Heart right ventricle (tissue), 16 donors: Measurements from ENCODE around the gene ARL2. TPM values are rescaled to one million over a fixed set of nuclear protein-coding genes. Genes with fewer than 3 reads are reported as not detected.
A peak's percentile ranks its signal among the peaks of the same experiment; 100 is the strongest.

Experiments
- ATAC-seq, 8 donors: fragments of 200-7000 bp; cut with Tn5 transposase; one replicate each; pipeline ENCODE4 v1.9.1; 2020; ENCODE audit warnings: mild to moderate bottlenecking in 8 of 8, moderate library complexity in 8 of 8, moderate number of reproducible peaks in 1 of 8
- DNase-seq, 2 donors: peaks; one replicate each; pipeline ENCODE4 v3.0.0-alpha.2; 2020
- H3K27ac ChIP-seq, 10 donors: fragments of 200-600 bp; sonication (generic) in 2 of 10; one replicate each; pipeline versions ENCODE4 v1.5.0 to v1.8.0; 2020 to 2022; ENCODE audit warnings: mild to moderate bottlenecking in 3 of 10
- H3K27me3 ChIP-seq, 7 donors: fragments of 200-600 bp; one replicate each; pipeline ENCODE4 v1.8.0; 2021 to 2022; ENCODE audit warnings: mild to moderate bottlenecking in 2 of 7
- H3K36me3 ChIP-seq, 9 donors: fragments of 200-600 bp; sonication (generic) in 1 of 9; one replicate each; pipeline versions ENCODE4 v1.5.0 to v1.8.0; 2020 to 2022; ENCODE audit warnings: mild to moderate bottlenecking in 2 of 9
- H3K4me1 ChIP-seq, 9 donors: fragments of 200-600 bp; sonication (generic) in 1 of 9; one replicate each; pipeline versions ENCODE4 v1.5.0 to v1.8.0; 2020 to 2022; ENCODE audit warnings: mild to moderate bottlenecking in 4 of 9
- H3K4me3 ChIP-seq, 10 donors: fragments of 200-600 bp; sonication (generic) in 2 of 10; one replicate each; pipeline versions ENCODE4 v1.5.0 to v1.8.0; 2020 to 2022; ENCODE audit warnings: mild to moderate bottlenecking in 7 of 10, moderate library complexity in 2 of 10
- H3K9me3 ChIP-seq, 11 donors: fragments of 200-600 bp in 10 of 11; sonication (generic) in 2 of 11; one replicate each; pipeline versions ENCODE4 v1.5.0 to v1.8.0; 2013 to 2022; ENCODE audit warnings: mild to moderate bottlenecking in 2 of 11, control low read depth in 1 of 11, moderate library complexity in 1 of 11
- CTCF ChIP-seq, 9 donors: fragments of 200-600 bp; sonication (generic) in 2 of 9; IDR thresholded peaks; one replicate each; pipeline versions ENCODE4 v1.5.0 to v1.8.0; 2021 to 2022; ENCODE audit warnings: antibody characterized with exemption in 9 of 9, mild to moderate bottlenecking in 5 of 9, moderate library complexity in 1 of 9
- WGBS, 2 donors: extraction: QIAGEN DNeasy Blood & Tissue Kit; methylation state at CpG; one replicate each; pipeline ENCODE4 v1.1.7; 2013; ENCODE audit warnings: inconsistent platforms in 1 of 2; 5-methylcytosine and 5-hydroxymethylcytosine counted together
- intact Hi-C, 10 donors: fragments of 100-400 bp; cut with DNase I; formaldehyde crosslinking; loops; one replicate each; pipeline versions ENCODE4 v1.11.1 to v1.14.2; 2022
- microRNA-seq, 2 donors: library from miRNA; unstranded; fragments of <30 nt; microRNA quantifications; one replicate each; pipeline ENCODE4 v1.2.0, GENCODE V29; 2021
- polyA plus RNA-seq, 2 donors: library from polyadenylated mRNA; stranded (reverse); fragments of 200-250 nt; gene quantifications; one replicate each; pipeline ENCODE4 v1.2.3, GENCODE V29; 2013
- total RNA-seq, 10 donors: library from RNA; stranded (reverse); fragmentation: NEBNext Ultra II Directional in 3 of 10; extraction: Animal tissue kit (Norgen Biotek cat#: 25700) in 3 of 10; gene quantifications; one replicate each; pipeline versions ENCODE4 v1.2.1 to v1.2.4, GENCODE V29; 2021 to 2023
- donor health status: Arrhythmogenic right ventricular cardiomyopathy.
- donor health status: ischemic (EF 13 %, LVEDD 7.1; RV severe dilation, severe dysfunction).
- donor health status: healthy with polysubstance abuse.
- donor health status: DM: no; HTN: yes; CAD: no.
- donor health status: DM: no; HTN: no; CAD: no.
- donor health status: ischemic (EF 25% LVEDD 6.9; RV normal size, moderate dysfunction).
- donor health status: ischemic (EF 25% LVEDD 5.7; RV mildly dilated, moderate dysfunction).
- donor health status: healthy.
- donor health status: DM: yes; HTN: yes; CAD: no.
- donor health status: Ischemic cardiomyopathy.
- donor health status: ischemic (EF 35%, LVEDD 5.7; RV mildly dilated, moderate dysfunction).
- donor health status: nonischemic (EF 11% LVEDD 7.7; RV severe dilation, severe dysfunction).
- donor health status: DM: yes; HTN: yes; CAD: no.
- donor health status: PGD.
- donor health status: ischemic (EF 29% LVEDD 5.4; RV normal size, mild dysfunction).
- donor health status: nonischemic (EF 23%, LVEDD 6.1; RV moderate dilation, normal function).

ARL2 gene
- total and polyA plus RNA-seq, 12 donors, result 92.6 to 157 (median 117) TPM

- Histone ChIP-seq H3K4me3 (no peak overlapping the region), H3K4me1 (no peaks in the 10 kb centered on the region), H3K36me3 (no peaks in the 10 kb centered on the region), H3K9me3 (no peaks in the 10 kb centered on the region), H3K27me3 (peaks cover 0 to 8% (median 0%) of the 10 kb centered on the region in 7 donors), H3K27ac (no peak overlapping the region)
- DNase-seq (no peak), ATAC-seq (no peak)
- no peak for TF ChIP-seq CTCF (IDR thresholded peaks at IDR 0.05)
- WGBS, 2 donors, result 75 to 76% methylated on average over 11 of the region's 11 CpGs
- intact Hi-C loops, result no loop called here
Observed at GRCh38 chr11:65066315-65066714, 52.4 kb downstream of the ARL2 start.

- H3K36me3 ChIP-seq, result no peaks in the 10 kb centered on the region
- H3K4me3 ChIP-seq, result no peak overlapping the region
- DNase-seq, result no peak
- intact Hi-C loops, result no loop called here
- 77 to 86% methylated on average over 4 of the region's 4 CpGs for WGBS, 2 donors
- H3K9me3 ChIP-seq, result no peaks in the 10 kb centered on the region
- no peak for TF ChIP-seq CTCF (IDR thresholded peaks at IDR 0.05)
- no peak overlapping the region for H3K27ac ChIP-seq
- H3K27me3 ChIP-seq, result peaks cover 0 to 8% (median 0%) of the 10 kb centered on the region in 7 donors
- no peak for ATAC-seq
- no peaks in the 10 kb centered on the region for H3K4me1 ChIP-seq
Observed at GRCh38 chr11:65066805-65067291, 52.9 kb downstream of the ARL2 start.

- intact Hi-C loops, result no loop called here
- no peak overlapping the region for H3K27ac ChIP-seq
- H3K27me3 ChIP-seq, result peaks cover 0 to 8% (median 0%) of the 10 kb centered on the region in 7 donors
- no peaks in the 10 kb centered on the region for H3K4me1 ChIP-seq
- no peak for DNase-seq
- 80 to 84% methylated on average over 10 of the region's 10 CpGs for WGBS, 2 donors
- no peak for TF ChIP-seq CTCF (IDR thresholded peaks at IDR 0.05)
- H3K9me3 ChIP-seq, result no peaks in the 10 kb centered on the region
- H3K36me3 ChIP-seq, result no peaks in the 10 kb centered on the region
- no peak overlapping the region for H3K4me3 ChIP-seq
- ATAC-seq, result peak in 1 of 8 donors; percentile 13
Observed at GRCh38 chr11:65067446-65067845, 53.5 kb downstream of the ARL2 start.

GRCh38 chr11:65069217-65069616, 55.3 kb downstream of the ARL2 start:
- no peaks in the 10 kb centered on the region for H3K36me3 ChIP-seq
- no peak overlapping the region for H3K27ac ChIP-seq
- no peak for TF ChIP-seq CTCF (IDR thresholded peaks at IDR 0.05)
- no peaks in the 10 kb centered on the region for H3K4me1 ChIP-seq
- H3K4me3 ChIP-seq, result no peak overlapping the region
- intact Hi-C loops, result no loop called here
- 72 to 73% methylated on average over 9 of the region's 9 CpGs for WGBS, 2 donors
- no peak for DNase-seq
- peaks cover 0 to 8% (median 0%) of the 10 kb centered on the region in 7 donors for H3K27me3 ChIP-seq
- H3K9me3 ChIP-seq, result no peaks in the 10 kb centered on the region
- no peak for ATAC-seq

Small RNA genes within 50 kb of the gene (microRNA-seq; reads per million reads assigned to microRNA genes)
- gene MIR6879, result 0 reads per million in 2 donors

Other genes starting within 250 kb of the ARL2 start
- gene SF1, start 235.6 kb upstream of the ARL2 start, total RNA-seq, result 100 to 1,000 TPM; 149 to 201 (median 165) TPM
- 10 to 100 TPM; 45.6 to 91.1 TPM for gene SF1, start 235.6 kb upstream of the ARL2 start, polyA plus RNA-seq
- gene MAP4K2, start 210.9 kb upstream of the ARL2 start, total RNA-seq, result 10 to 100 TPM in 2 of 10 donors, 1 to 10 TPM in 8; 4.6 to 11.3 (median 8.1) TPM
- gene MAP4K2, start 210.9 kb upstream of the ARL2 start, polyA plus RNA-seq, result 10 to 100 TPM in 1 of 2 donors, 1 to 10 TPM in 1; 7.8 to 19.9 TPM
- 10 to 100 TPM in 2 of 10 donors, 1 to 10 TPM in 8; 5.8 to 12.5 (median 8.1) TPM for gene MEN1, start 203.6 kb upstream of the ARL2 start, total RNA-seq
- gene MEN1, start 203.6 kb upstream of the ARL2 start, polyA plus RNA-seq, result 10 to 100 TPM in 1 of 2 donors, 1 to 10 TPM in 1; 9.9 to 10.7 TPM
- 1 to 10 TPM in 1 of 10 donors, under 1 TPM in 9; 0.04 to 1.3 (median 0.27) TPM for gene CDC42BPG, start 169.5 kb upstream of the ARL2 start, total RNA-seq
- under 1 TPM; 0.17 to 0.37 TPM for gene CDC42BPG, start 169.5 kb upstream of the ARL2 start, polyA plus RNA-seq
- 10 to 100 TPM; 30.7 to 73.1 (median 43.9) TPM for gene EHD1, start 135.5 kb upstream of the ARL2 start, total RNA-seq
- 10 to 100 TPM; 26.0 to 39.7 TPM for gene EHD1, start 135.5 kb upstream of the ARL2 start, polyA plus RNA-seq
- 10 to 100 TPM; 12.4 to 17.7 (median 16.0) TPM for gene ATG2A, start 97.0 kb upstream of the ARL2 start, total RNA-seq
- 10 to 100 TPM; 14.8 to 18.6 TPM for gene ATG2A, start 97.0 kb upstream of the ARL2 start, polyA plus RNA-seq
- gene PPP2R5B, start 89.5 kb upstream of the ARL2 start, total RNA-seq, result 10 to 100 TPM; 13.4 to 29.8 (median 20.4) TPM
- 10 to 100 TPM; 26.6 to 30.8 TPM for gene PPP2R5B, start 89.5 kb upstream of the ARL2 start, polyA plus RNA-seq
- not detected for gene GPHA2, start 78.3 kb upstream of the ARL2 start, total RNA-seq
- not detected for gene GPHA2, start 78.3 kb upstream of the ARL2 start, polyA plus RNA-seq
- not detected for gene MAJIN, start 42.1 kb upstream of the ARL2 start, total RNA-seq
- gene MAJIN, start 42.1 kb upstream of the ARL2 start, polyA plus RNA-seq, result not detected
- gene BATF2, start 17.2 kb upstream of the ARL2 start, total RNA-seq, result 10 to 100 TPM in 1 of 10 donors, 1 to 10 TPM in 8, under 1 TPM in 1; 0.66 to 31.8 (median 1.7) TPM
- 1 to 10 TPM; 2.1 to 2.9 TPM for gene BATF2, start 17.2 kb upstream of the ARL2 start, polyA plus RNA-seq
- gene SNX15, start 13.3 kb downstream of the ARL2 start, total RNA-seq, result 10 to 100 TPM; 11.4 to 21.8 (median 15.2) TPM
- 10 to 100 TPM; 14.7 to 23.2 TPM for gene SNX15, start 13.3 kb downstream of the ARL2 start, polyA plus RNA-seq
- 1 to 10 TPM; 3.8 to 9.3 (median 4.8) TPM for gene SAC3D1, start 27.1 kb downstream of the ARL2 start, total RNA-seq
- gene SAC3D1, start 27.1 kb downstream of the ARL2 start, polyA plus RNA-seq, result 10 to 100 TPM in 1 of 2 donors, 1 to 10 TPM in 1; 4.7 to 17.3 TPM
- 1 to 10 TPM; 2.1 to 6.8 (median 3.7) TPM for gene NAALADL1, start 44.4 kb downstream of the ARL2 start, total RNA-seq
- gene NAALADL1, start 44.4 kb downstream of the ARL2 start, polyA plus RNA-seq, result 1 to 10 TPM; 8.1 to 9.1 TPM
- gene CDCA5, start 69.9 kb downstream of the ARL2 start, total RNA-seq, result 1 to 10 TPM in 5 of 10 donors, under 1 TPM in 5; 0.50 to 5.3 (median 1.0) TPM
- under 1 TPM; 0.45 to 0.80 TPM for gene CDCA5, start 69.9 kb downstream of the ARL2 start, polyA plus RNA-seq
- gene ZFPL1, start 70.1 kb downstream of the ARL2 start, total RNA-seq, result 10 to 100 TPM; 21.5 to 27.7 (median 24.8) TPM
- gene ZFPL1, start 70.1 kb downstream of the ARL2 start, polyA plus RNA-seq, result 10 to 100 TPM; 32.8 to 49.2 TPM
- 100 to 1,000 TPM in 6 of 10 donors, 10 to 100 TPM in 4; 79.2 to 123 (median 100) TPM for gene VPS51, start 82.1 kb downstream of the ARL2 start, total RNA-seq
- gene VPS51, start 82.1 kb downstream of the ARL2 start, polyA plus RNA-seq, result 100 to 1,000 TPM in 1 of 2 donors, 10 to 100 TPM in 1; 85.2 to 102 TPM
- gene TM7SF2, start 97.7 kb downstream of the ARL2 start, total RNA-seq, result 10 to 100 TPM; 38.1 to 87.8 (median 69.5) TPM
- gene TM7SF2, start 97.7 kb downstream of the ARL2 start, polyA plus RNA-seq, result 10 to 100 TPM; 18.5 to 83.6 TPM
- gene ZNHIT2, start 103.5 kb downstream of the ARL2 start, total RNA-seq, result 1 to 10 TPM; 4.3 to 8.3 (median 6.5) TPM
- gene ZNHIT2, start 103.5 kb downstream of the ARL2 start, polyA plus RNA-seq, result 10 to 100 TPM; 16.5 to 17.5 TPM
- gene FAU, start 108.0 kb downstream of the ARL2 start, total RNA-seq, result 100 to 1,000 TPM; 536 to 674 (median 617) TPM
- 1,000 to 10,000 TPM; 1,297 to 1,540 TPM for gene FAU, start 108.0 kb downstream of the ARL2 start, polyA plus RNA-seq
- gene MRPL49, start 108.2 kb downstream of the ARL2 start, total RNA-seq, result 10 to 100 TPM; 33.8 to 44.8 (median 39.9) TPM
- 10 to 100 TPM in 1 of 2 donors, 1 to 10 TPM in 1; 6.4 to 39.0 TPM for gene MRPL49, start 108.2 kb downstream of the ARL2 start, polyA plus RNA-seq
- gene SYVN1, start 120.4 kb downstream of the ARL2 start, total RNA-seq, result 10 to 100 TPM; 24.1 to 34.0 (median 27.8) TPM
- 10 to 100 TPM; 22.2 to 24.6 TPM for gene SYVN1, start 120.4 kb downstream of the ARL2 start, polyA plus RNA-seq
- gene SPDYC, start 156.1 kb downstream of the ARL2 start, total RNA-seq, result not detected
- not detected for gene SPDYC, start 156.1 kb downstream of the ARL2 start, polyA plus RNA-seq
- 100 to 1,000 TPM in 1 of 10 donors, 10 to 100 TPM in 9; 61.6 to 110 (median 82.0) TPM for gene CAPN1, start 167.8 kb downstream of the ARL2 start, total RNA-seq
- 10 to 100 TPM; 85.0 to 89.3 TPM for gene CAPN1, start 167.8 kb downstream of the ARL2 start, polyA plus RNA-seq
- gene POLA2, start 247.8 kb downstream of the ARL2 start, total RNA-seq, result 1 to 10 TPM; 2.3 to 7.3 (median 3.8) TPM
- 1 to 10 TPM; 8.6 to 9.4 TPM for gene POLA2, start 247.8 kb downstream of the ARL2 start, polyA plus RNA-seq